ENCODE data around the gene MYO9A.

GRCh38 chr15:71939981-71940588, 177.9 kb downstream of the MYO9A start:
- TF ChIP-seq CTCF (IDR thresholded peaks at IDR 0.05), result no peak
- TF ChIP-seq POLR2A (IDR thresholded peaks at IDR 0.05; ENCODE audit: low read depth), result no peak
